ENCODE results near the gene PSMB7. TPM values are rescaled to one million over a fixed set of nuclear protein-coding genes. Genes with fewer than 3 reads are reported as not detected.

The PSMB7 gene
- polyA plus RNA-seq, 1 of the 3 experiments (the other 2 are of a cell fraction), result 357 TPM

GRCh38 chr9:124385623-124386022 is 29.6 kb downstream of the PSMB7 start:
- no peak overlapping the region for H3K4me3 ChIP-seq (ENCODE audit: low read depth in 2 of 2, low read length in 1 of 2)
- ChIA-PET POLR2A (no interaction called here), CTCF (interaction anchor here (1.0 to 10.0 kb wide), 4 partner anchors 8 to 259 kb away, joined by 3 to 87 read pairs (median 28); no protein-coding TSS in a partner anchor)
- H2AFZ ChIP-seq (ENCODE audit: low read depth), result no peak overlapping the region
- peaks cover 60% of the 10 kb centered on the region for H4K20me1 ChIP-seq (ENCODE audit: insufficient read depth)
- no peaks in the 10 kb centered on the region for H3K27me3 ChIP-seq (ENCODE audit: insufficient read depth)
- H3K9ac ChIP-seq, result no peak overlapping the region
- DNase-seq, result peak; percentile 35
- H3K27ac ChIP-seq (ENCODE audit: low read depth in 2 of 2, low read length in 1 of 2), result no peak overlapping the region
- H3K4me2 ChIP-seq, result no peak overlapping the region
- H3K36me3 ChIP-seq (replicated peaks in 1 of 2; ENCODE audit: control insufficient read depth in 1 of 2, insufficient read depth in 2 of 2, low read length in 1 of 2), result peaks cover 17 to 29% of the 10 kb centered on the region in 2 experiments
- H3F3A ChIP-seq (replicated peaks; ENCODE audit: insufficient read depth), result peaks cover 6% of the 10 kb centered on the region
- no peaks in the 10 kb centered on the region for H3K9me2 ChIP-seq
- H3K79me2 ChIP-seq (ENCODE audit: insufficient read depth), result peaks cover 95% of the 10 kb centered on the region
- H3K9me3 ChIP-seq, result no peaks in the 10 kb centered on the region
- 62% methylated on average over 7 of the region's 7 CpGs for WGBS (ENCODE audit: low lambda C conversion rate)
- H3K4me1 ChIP-seq (ENCODE audit: control insufficient read depth in 1 of 2, insufficient read depth in 2 of 2, low read depth in 1 of 2, low read length in 1 of 2), result peaks cover 13 to 18% of the 10 kb centered on the region in 2 experiments
- TF ChIP-seq GABPA (IDR thresholded peaks at IDR 0.05; ENCODE audit: low read depth) (no peak), RFX5 (IDR thresholded peaks at IDR 0.05; ENCODE audit: low read length) (no peak), POLR2AphosphoS5 (IDR thresholded peaks at IDR 0.05; ENCODE audit: low read depth, low read length) (no peak), USF2 (IDR thresholded peaks at IDR 0.05; ENCODE audit: borderline replicate concordance, low read depth, low read length) (no peak), JUND (IDR thresholded peaks at IDR 0.05) (no peak), SIN3A (IDR thresholded peaks at IDR 0.05; ENCODE audit: borderline replicate concordance, low read depth, low read length) (no peak), CHD2 (IDR thresholded peaks at IDR 0.05; ENCODE audit: low read length, partially characterized antibody) (peak; percentile 37), MXI1 (IDR thresholded peaks at IDR 0.05; ENCODE audit: low read depth, low read length) (peak; percentile 23; the same call in 1 of the 2 replicates), GATA2 (CRISPR knock-in tag; IDR thresholded peaks at IDR 0.05) (peak; percentile 96), NRF1 (IDR thresholded peaks at IDR 0.05; ENCODE audit: low read depth, low read length) (no peak), TCF12 (IDR thresholded peaks at IDR 0.05) (peak; percentile 38), YY1 (IDR thresholded peaks at IDR 0.05; ENCODE audit: low read depth) (no peak), PBX3 (IDR thresholded peaks at IDR 0.05) (peak; percentile 8; the same call in 1 of the 2 replicates), EZH2phosphoT487 (IDR thresholded peaks at IDR 0.05; ENCODE audit: borderline replicate concordance, low read depth) (no peak), FOSL2 (IDR thresholded peaks at IDR 0.05; ENCODE audit: borderline replicate concordance, low read depth) (no peak), ZBTB33 (IDR thresholded peaks at IDR 0.05; ENCODE audit: borderline replicate concordance, low read depth) (no peak), MEF2A (IDR thresholded peaks at IDR 0.05; ENCODE audit: borderline replicate concordance, low read depth) (no peak), USF1 (IDR thresholded peaks at IDR 0.05; ENCODE audit: borderline replicate concordance, low read depth) (no peak), RCOR1 (IDR thresholded peaks at IDR 0.05; ENCODE audit: low read length) (peak; percentile 71; the same call in 1 of the 2 replicates), CTCF (IDR thresholded peaks at IDR 0.05) (no peak), NFIC (IDR thresholded peaks at IDR 0.05; ENCODE audit: borderline replicate concordance) (no peak), EP300 (IDR thresholded peaks at IDR 0.05; ENCODE audit: borderline replicate concordance in 1 of 2, low read depth in 1 of 2, low read length in 1 of 2) (peak in 1 of 2 experiments; percentile 78; a peak in 1 of 4 replicates), FOXJ3 (CRISPR knock-in tag; IDR thresholded peaks at IDR 0.05) (peak; percentile 77), TEAD4 (IDR thresholded peaks at IDR 0.05; ENCODE audit: borderline replicate concordance, insufficient read depth) (no peak), RAD21 (IDR thresholded peaks at IDR 0.05; ENCODE audit: low read length) (no peak), SMC3 (IDR thresholded peaks at IDR 0.05; ENCODE audit: low read depth, low read length) (no peak), TAF1 (IDR thresholded peaks at IDR 0.05; ENCODE audit: borderline replicate concordance, low read depth, low read length) (no peak)
